ENCODE results near the gene TCFL5. TPM values are rescaled to one million over a fixed set of nuclear protein-coding genes. Genes with fewer than 3 reads are reported as not detected.
A peak's percentile ranks its signal among the peaks of the same experiment; 100 is the strongest.

TCFL5 gene
- polyA plus RNA-seq, 4 donors, result 11.5 to 15.3 (median 13.7) TPM

- DNase-seq (ENCODE audit: low read depth in 4 of 4, low spot score in 3 of 4), result no peak
Measured at GRCh38 chr20:62804021-62804626, 57.5 kb downstream of the TCFL5 start.

GRCh38 chr20:62802026-62802712, 59.5 kb downstream of the TCFL5 start:
- no peak for DNase-seq (ENCODE audit: low read depth in 4 of 4, low spot score in 3 of 4)

GRCh38 chr20:62801284-62802010, 60.2 kb downstream of the TCFL5 start:
- DNase-seq (ENCODE audit: low read depth in 4 of 4, low spot score in 3 of 4), result no peak

GRCh38 chr20:62800314-62801259, 61.0 kb downstream of the TCFL5 start:
- DNase-seq (ENCODE audit: low read depth in 4 of 4, low spot score in 3 of 4), result no peak

- no peak for DNase-seq (ENCODE audit: low read depth in 4 of 4, low spot score in 3 of 4)
Measured at GRCh38 chr20:62799873-62800272, 61.7 kb downstream of the TCFL5 start.

- DNase-seq (ENCODE audit: low read depth in 4 of 4, low spot score in 3 of 4), result no peak
Measured at GRCh38 chr20:62799459-62799858, 62.2 kb downstream of the TCFL5 start.

GRCh38 chr20:62799036-62799435, 62.6 kb downstream of the TCFL5 start:
- no peak for DNase-seq (ENCODE audit: low read depth in 4 of 4, low spot score in 3 of 4)

GRCh38 chr20:62797671-62798532, 63.7 kb downstream of the TCFL5 start:
- no peak for DNase-seq (ENCODE audit: low read depth in 4 of 4, low spot score in 3 of 4)

- no peak for DNase-seq (ENCODE audit: low read depth in 4 of 4, low spot score in 3 of 4)
Measured at GRCh38 chr20:62796699-62797491, 64.7 kb downstream of the TCFL5 start.

- DNase-seq (ENCODE audit: low read depth in 4 of 4, low spot score in 3 of 4), result no peak
Measured at GRCh38 chr20:62795023-62795761, 66.4 kb downstream of the TCFL5 start.

GRCh38 chr20:62794007-62794724, 67.5 kb downstream of the TCFL5 start:
- peak; percentile 79 to 92 (median 90) for DNase-seq (ENCODE audit: low read depth in 4 of 4, low spot score in 3 of 4)

- no peak for DNase-seq (ENCODE audit: low read depth in 4 of 4, low spot score in 3 of 4)
Measured at GRCh38 chr20:62793757-62794006, 67.9 kb downstream of the TCFL5 start.

- DNase-seq (ENCODE audit: low read depth in 4 of 4, low spot score in 3 of 4), result no peak
Measured at GRCh38 chr20:62792940-62793756, 68.5 kb downstream of the TCFL5 start.

GRCh38 chr20:62792182-62792939, 69.3 kb downstream of the TCFL5 start:
- DNase-seq (ENCODE audit: low read depth in 4 of 4, low spot score in 3 of 4), result no peak

GRCh38 chr20:62791301-62792181, 70.1 kb downstream of the TCFL5 start:
- DNase-seq (ENCODE audit: low read depth in 4 of 4, low spot score in 3 of 4), result peak in 2 of 4 donors; percentile 82 to 87

Measured in left renal pelvis (tissue), 4 donors.